ENCODE results near the gene SULT6B1.
"Not testable (repeated sequence)": the region's sequence is repeated elsewhere in the genome, so short reads cannot be mapped to it uniquely, and the experiment has no call there.

The SULT6B1 gene

GRCh38 chr2:37188570-37188969 lies at the start of gene SULT6B1:
TSS of gene SULT6B1 (minus strand) at chr2:37188670. CDS start at chr2:37188640, 30 bp downstream.
- no peak for DNase-seq (ENCODE audit: low spot score)

GRCh38 chr2:37232131-37232933 lies 43.9 kb upstream of the SULT6B1 start:
- peak; percentile 4 for DNase-seq (ENCODE audit: low spot score)

GRCh38 chr2:37231241-37232130 lies 43.0 kb upstream of the SULT6B1 start, which contains the start of the genes CEBPZ and NDUFAF7:
TSS of gene CEBPZ (minus strand) at chr2:37231596. CDS start at chr2:37231567, 29 bp downstream.
TSS of gene NDUFAF7 (plus strand) at chr2:37231658. CDS start at chr2:37231706, 48 bp downstream.
- peak; percentile 92 for DNase-seq (ENCODE audit: low spot score)

- peak; percentile 18 for DNase-seq (ENCODE audit: low spot score)
These were observed 42.1 kb upstream of the SULT6B1 start for GRCh38 chr2:37230581-37230980.

- DNase-seq (ENCODE audit: low spot score): no peak
These were observed 40.3 kb upstream of the SULT6B1 start for GRCh38 chr2:37228788-37229187.

GRCh38 chr2:37226863-37227262 lies 38.4 kb upstream of the SULT6B1 start:
- DNase-seq (ENCODE audit: low spot score): no peak

GRCh38 chr2:37225129-37225528 lies 36.7 kb upstream of the SULT6B1 start:
- DNase-seq (ENCODE audit: low spot score): not testable (repeated sequence)

- DNase-seq (ENCODE audit: low spot score): no peak
These were observed 35.6 kb upstream of the SULT6B1 start for GRCh38 chr2:37224063-37224462.

- DNase-seq (ENCODE audit: low spot score): no peak
These were observed 34.7 kb upstream of the SULT6B1 start for GRCh38 chr2:37223131-37223530.

- no peak for DNase-seq (ENCODE audit: low spot score)
These were observed 30.6 kb upstream of the SULT6B1 start for GRCh38 chr2:37219046-37219445.

GRCh38 chr2:37215250-37215649 lies 26.8 kb upstream of the SULT6B1 start:
- no peak for DNase-seq (ENCODE audit: low spot score)

GRCh38 chr2:37211939-37212338 lies 23.5 kb upstream of the SULT6B1 start:
- no peak for DNase-seq (ENCODE audit: low spot score)

GRCh38 chr2:37211212-37211611 lies 22.7 kb upstream of the SULT6B1 start:
- no peak for DNase-seq (ENCODE audit: low spot score)

GRCh38 chr2:37206760-37207159 lies 18.3 kb upstream of the SULT6B1 start:
- not testable (repeated sequence) for DNase-seq (ENCODE audit: low spot score)

- DNase-seq (ENCODE audit: low spot score): no peak
These were observed 17.3 kb upstream of the SULT6B1 start for GRCh38 chr2:37205689-37206341.

GRCh38 chr2:37205071-37205661 lies 16.7 kb upstream of the SULT6B1 start:
- not testable (repeated sequence) for DNase-seq (ENCODE audit: low spot score)

- no peak for DNase-seq (ENCODE audit: low spot score)
These were observed 15.2 kb upstream of the SULT6B1 start for GRCh38 chr2:37203708-37204107.

GRCh38 chr2:37201766-37202165 lies 13.3 kb upstream of the SULT6B1 start:
- DNase-seq (ENCODE audit: low spot score): no peak

GRCh38 chr2:37201208-37201607 lies 12.7 kb upstream of the SULT6B1 start:
- DNase-seq (ENCODE audit: low spot score): no peak

GRCh38 chr2:37198681-37199065 lies 10.2 kb upstream of the SULT6B1 start:
- no peak for DNase-seq (ENCODE audit: low spot score)

GRCh38 chr2:37196320-37197195 lies 8.1 kb upstream of the SULT6B1 start, which contains the start of gene CEBPZOS:
TSS of gene CEBPZOS (plus strand) at chr2:37196496. CDS start at chr2:37199705, 3,209 bp downstream.
- peak; percentile 78 for DNase-seq (ENCODE audit: low spot score)
